ENCODE data around the gene CDH15. TPM values are rescaled to one million over a fixed set of nuclear protein-coding genes. Genes with fewer than 3 reads are reported as not detected.

The CDH15 gene
- total RNA-seq: 0.17 and 0.32 TPM in 2 replicates

GRCh38 chr16:89171216-89172170 lies at the start of gene CDH15:
CDH15 (plus strand) TSS chr16:89171748; CDS start chr16:89171832, 84 bp downstream.

DNA sequence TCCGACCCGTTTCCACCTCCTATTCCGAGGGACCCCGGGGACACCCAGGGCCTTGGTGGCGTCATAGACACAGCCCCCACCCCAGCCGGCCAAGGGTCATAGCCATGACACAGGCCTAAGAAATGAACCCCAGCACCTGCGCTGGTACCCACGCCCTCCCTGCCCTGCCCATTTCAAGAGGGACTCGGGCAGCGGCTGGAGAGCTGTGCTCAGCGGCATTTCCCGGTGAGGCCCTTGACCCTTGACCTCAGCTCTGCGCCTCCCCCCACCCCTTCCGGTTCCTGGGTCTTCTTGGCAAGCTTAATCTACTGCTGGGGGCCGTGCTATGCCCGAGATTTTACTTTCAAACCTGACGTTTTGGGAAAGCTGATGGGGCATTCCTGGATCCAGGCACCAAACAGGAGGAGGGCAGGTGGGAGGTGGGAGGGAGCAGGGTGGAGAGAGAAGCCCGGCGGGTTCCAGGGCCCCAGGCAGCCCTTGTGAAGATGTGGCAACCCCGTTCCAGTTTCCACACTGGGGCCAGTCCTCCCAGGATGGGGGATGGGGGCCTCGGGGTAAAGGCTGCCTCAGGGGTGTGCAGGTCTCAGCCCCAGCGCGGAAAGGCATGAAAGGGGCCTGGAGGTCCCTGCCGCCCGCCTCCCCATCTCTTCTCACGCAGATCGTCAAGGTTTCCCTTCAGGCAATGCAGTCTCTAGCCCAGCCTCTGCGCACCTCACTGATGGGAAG lies 28.7 kb downstream of the CDH15 start, which contains the start of gene SLC22A31:
Gene SLC22A31, minus strand, starts transcription at position 414 of the 726 bp plus-strand sequence. Its CDS starts 36 bp downstream, at position 378.

GRCh38 chr16:89217388-89218191 lies 46.0 kb downstream of the CDH15 start, which contains the start of gene ZNF778:
ZNF778 (plus strand) TSS chr16:89217703; CDS start chr16:89221128, 3,425 bp downstream.

Other genes starting within 250 kb of the CDH15 start
- 0.17 TPM in 1 of 2 replicates, not detected in the other for gene CBFA2T3, start 194.5 kb upstream of the CDH15 start, total RNA-seq
- 20.3 and 23.5 TPM in 2 replicates for gene ACSF3, start 77.9 kb upstream of the CDH15 start, total RNA-seq
- gene SLC22A31, start 28.8 kb downstream of the CDH15 start, total RNA-seq: 0.16 TPM in 1 of 2 replicates, not detected in the other
- gene ZNF778, start 46.0 kb downstream of the CDH15 start, total RNA-seq: 11.3 and 15.7 TPM in 2 replicates